Activated CD4-positive, alpha-beta T cell treated with anti-CD3 and anti-CD28 coated beads, Interleukin-2, amount 50 U/mL, for 48 hours (primary cell): ENCODE data around the gene BNC2.
"Not testable (repeated sequence)": the region's sequence is repeated elsewhere in the genome, so short reads cannot be mapped to it uniquely, and the experiment has no call there.

ENCODE experiments used
- DNase-seq, 2 experiments: peaks; one replicate each; pipeline ENCODE4 v3.0.0-alpha.2; 2020

Gene BNC2

GRCh38 chr9:16575986-16576245 is 294.6 kb downstream of the BNC2 start:
- DNase-seq: no peak

- DNase-seq: no peak
Observed at GRCh38 chr9:16575142-16575985, 295.1 kb downstream of the BNC2 start.

GRCh38 chr9:16572005-16572734 is 298.3 kb downstream of the BNC2 start:
- no peak for DNase-seq

- DNase-seq: no peak
Observed at GRCh38 chr9:16571127-16571802, 299.2 kb downstream of the BNC2 start.

GRCh38 chr9:16563446-16563845 is 307.0 kb downstream of the BNC2 start:
- no peak for DNase-seq

GRCh38 chr9:16561121-16561520 is 309.3 kb downstream of the BNC2 start:
- DNase-seq: no peak

GRCh38 chr9:16559418-16560188 is 310.9 kb downstream of the BNC2 start:
- no peak for DNase-seq

- no peak for DNase-seq
Observed at GRCh38 chr9:16555802-16556201, 314.7 kb downstream of the BNC2 start.

- no peak for DNase-seq
Observed at GRCh38 chr9:16553869-16554540, 316.5 kb downstream of the BNC2 start.

- no peak for DNase-seq
Observed at GRCh38 chr9:16552252-16552651, 318.2 kb downstream of the BNC2 start.

- no peak for DNase-seq
Observed at GRCh38 chr9:16551692-16552091, 318.8 kb downstream of the BNC2 start.

- DNase-seq: no peak
Observed at GRCh38 chr9:16545639-16546038, 324.8 kb downstream of the BNC2 start.

GRCh38 chr9:16544842-16545241 is 325.6 kb downstream of the BNC2 start:
- no peak for DNase-seq

- DNase-seq: no peak
Observed at GRCh38 chr9:16543686-16544085, 326.8 kb downstream of the BNC2 start.

GRCh38 chr9:16543225-16543624 is 327.2 kb downstream of the BNC2 start:
- DNase-seq: no peak

GRCh38 chr9:16542290-16542689 is 328.2 kb downstream of the BNC2 start:
- no peak for DNase-seq

GRCh38 chr9:16540743-16541613 is 329.5 kb downstream of the BNC2 start:
- no peak for DNase-seq

- not testable (repeated sequence) for DNase-seq
Observed at GRCh38 chr9:16539626-16540025, 330.8 kb downstream of the BNC2 start.

GRCh38 chr9:16535555-16535954 is 334.9 kb downstream of the BNC2 start:
- no peak for DNase-seq

GRCh38 chr9:16532681-16533450 is 337.6 kb downstream of the BNC2 start:
- no peak for DNase-seq

GRCh38 chr9:16532272-16532671 is 338.2 kb downstream of the BNC2 start:
- DNase-seq: no peak
